B cell (primary cell): ENCODE results near the gene CACNA2D1. TPM values are rescaled to one million over a fixed set of nuclear protein-coding genes. Genes with fewer than 3 reads are reported as not detected.

ENCODE experiments used
- ATAC-seq: fragments of 200-7000 bp; cut with Tn5 transposase; one replicate; pipeline ENCODE4 v1.10.0; 2021; ENCODE audit warnings: low read depth, mild to moderate bottlenecking, moderate number of reproducible peaks, moderate library complexity
- CTCF ChIA-PET: fragments of 350-600 bp; sonication (Branson Sonifier 250); formaldehyde crosslinking; loops from one replicate; lab custom pipeline; 2021; ENCODE audit warnings: antibody characterized with exemption, inconsistent platforms; lab: Charles Lee
- POLR2A ChIA-PET: fragments of 350-600 bp; sonication (Branson Sonifier 250); formaldehyde crosslinking; loops from one replicate; lab custom pipeline; 2021; ENCODE audit warnings: antibody characterized with exemption; lab: Charles Lee
- DNase-seq: peaks from one replicate; pipeline ENCODE4 v3.0.0; 2013
- H2AFZ ChIP-seq: 2 replicates; pipeline ENCODE4 v1.6.1; 2012; ENCODE audit warnings: mild to moderate bottlenecking, low read depth, low read length; ENCODE audit not compliant: insufficient read depth, poor library complexity, severe bottlenecking
- H3K27ac ChIP-seq, 2 donors: 1 replicate in 1 of 2; 2 replicates in 1 of 2; pipeline ENCODE4 v1.5.1; 2012 to 2013; ENCODE audit warnings: low read length in 2 of 2, mild to moderate bottlenecking in 2 of 2, moderate library complexity in 1 of 2
- H3K27me3 ChIP-seq, 4 experiments: fragments of 200-600 bp in 1 of 4; sonication (generic) in 1 of 4; replicated peaks in 1 of 4; 1 replicate in 2 of 4; 2 replicates in 2 of 4; pipeline versions ENCODE4 v1.6.1 to v1.7.0; 2013 to 2016; ENCODE audit warnings: low read length in 3 of 4, mild to moderate bottlenecking in 2 of 4, mixed read lengths in 1 of 4, moderate library complexity in 1 of 4; ENCODE audit not compliant: insufficient read depth in 4 of 4, control insufficient read depth in 3 of 4; ENCODE audit errors: control extremely low read depth in 1 of 4
- H3K36me3 ChIP-seq, 2 experiments: replicated peaks in 1 of 2; 1 replicate in 1 of 2; 2 replicates in 1 of 2; pipeline versions ENCODE4 v1.6.1 to v1.7.1; 2013; ENCODE audit warnings: low read length in 1 of 2; ENCODE audit not compliant: insufficient read depth in 2 of 2, control insufficient read depth in 1 of 2; ENCODE audit errors: control extremely low read depth in 1 of 2, extremely low read depth in 1 of 2
- H3K4me1 ChIP-seq, 2 donors: fragments of 200-600 bp in 1 of 2; sonication (generic) in 1 of 2; 1 replicate in 1 of 2; 2 replicates in 1 of 2; pipeline versions ENCODE4 v1.5.1 to v1.6.1; 2013 to 2017; ENCODE audit warnings: low read length in 2 of 2; ENCODE audit not compliant: control insufficient read depth in 2 of 2, insufficient read depth in 2 of 2
- H3K4me2 ChIP-seq: replicated peaks from 2 replicates; pipeline ENCODE3; 2012; ENCODE audit warnings: mild to moderate bottlenecking, low read depth, low read length; ENCODE audit not compliant: poor library complexity, severe bottlenecking
- H3K4me3 ChIP-seq, 5 experiments: fragments of 200-600 bp in 1 of 5; sonication (generic) in 1 of 5; 1 replicate in 3 of 5; 2 replicates in 2 of 5; pipeline versions ENCODE4 v1.5.1 to v1.7.0; 2011 to 2016; ENCODE audit warnings: low read length in 4 of 5, mild to moderate bottlenecking in 4 of 5, low read depth in 2 of 5, control low read depth in 1 of 5, moderate library complexity in 1 of 5; ENCODE audit not compliant: insufficient read depth in 1 of 5; ENCODE audit errors: control extremely low read depth in 1 of 5, extremely low read depth in 1 of 5
- H3K79me2 ChIP-seq: fragments of 200-600 bp; sonication (generic); one replicate; pipeline ENCODE4 v1.6.0; 2016; ENCODE audit warnings: low read length; ENCODE audit not compliant: control insufficient read depth, insufficient read depth
- H3K9ac ChIP-seq: fragments of 200-600 bp; sonication (generic); 2 replicates; pipeline ENCODE4 v1.6.1; 2017; ENCODE audit warnings: mild to moderate bottlenecking, low read length, moderate library complexity
- H3K9me3 ChIP-seq, 3 donors: one replicate each; pipeline versions ENCODE4 v1.6.1 to v1.7.1; 2013; ENCODE audit warnings: low read length in 2 of 3; ENCODE audit not compliant: control insufficient read depth in 2 of 3, insufficient read depth in 1 of 3; ENCODE audit errors: control extremely low read depth in 1 of 3
- H4K20me1 ChIP-seq: 2 replicates; pipeline ENCODE4 v1.6.0; 2012; ENCODE audit warnings: mild to moderate bottlenecking, low read length; ENCODE audit not compliant: insufficient read depth, control insufficient read depth, poor library complexity, severe bottlenecking
- H3K27ac Mint-ChIP-seq: one replicate; pipeline ENCODE4 v1.8.0; 2021; ENCODE audit warnings: mixed read lengths
- H3K27me3 Mint-ChIP-seq: one replicate; pipeline ENCODE4 v1.8.0; 2021; ENCODE audit warnings: mixed read lengths
- H3K4me1 Mint-ChIP-seq: one replicate; pipeline ENCODE4 v1.8.0; 2021; ENCODE audit warnings: mixed read lengths
- H3K4me3 Mint-ChIP-seq: one replicate; pipeline ENCODE4 v1.8.0; 2021; ENCODE audit warnings: mixed read lengths
- H3K9me3 Mint-ChIP-seq: one replicate; pipeline ENCODE4 v1.8.0; 2022; ENCODE audit warnings: mixed read lengths; ENCODE audit not compliant: insufficient read depth
- CTCF ChIP-seq: fragments of 200-600 bp; IDR thresholded peaks from one replicate; pipeline ENCODE4 v1.8.0; 2022; ENCODE audit warnings: antibody characterized with exemption, mild to moderate bottlenecking
- EZH2 ChIP-seq: IDR thresholded peaks from 2 replicates; pipeline ENCODE4 v1.6.1; 2012; ENCODE audit warnings: borderline replicate concordance, low read depth, mild to moderate bottlenecking, moderate library complexity, low read length; ENCODE audit not compliant: insufficient read depth, poor library complexity, severe bottlenecking
- WGBS: methylation state at CpG from one replicate; pipeline ENCODE4 v1.1.5; 2013; ENCODE audit warnings: missing lambda C conversion rate; ENCODE audit not compliant: insufficient coverage; 5-methylcytosine and 5-hydroxymethylcytosine counted together
- intact Hi-C: fragments of 100-400 bp; cut with micrococcal nuclease; formaldehyde crosslinking; loops from one replicate; pipeline ENCODE4 v1.10.0; 2022
- polyA plus RNA-seq: library from polyadenylated mRNA; depleted of rRNA; stranded (reverse); fragments of >200 nt; gene quantifications from 2 replicates; pipeline ENCODE4 v1.2.3, GENCODE V29; 2012
- total RNA-seq, 2 donors: library from RNA; stranded (reverse); fragments of 120-200 nt in 1 of 2; gene quantifications; 1 replicate in 1 of 2; 2 replicates in 1 of 2; pipeline versions ENCODE4 v1.2.3 to v1.2.4, GENCODE V29; 2013 to 2022

Gene CACNA2D1
- total and polyA plus RNA-seq, 2 donors (not counting 1 experiment from before 2014, with no cell fraction given): not detected

GRCh38 chr7:82450759-82451158 lies 7.2 kb upstream of the CACNA2D1 start:
- Mint-ChIP-seq H3K4me3 (no peak overlapping the region), H3K4me1 (no peaks in the 10 kb centered on the region), H3K9me3 (no peaks in the 10 kb centered on the region), H3K27ac (no peak overlapping the region), H3K27me3 (peaks cover 3% of the 10 kb centered on the region)
- no peak overlapping the region for H3K4me3 ChIP-seq
- POLR2A ChIA-PET: no interaction called here
- H4K20me1 ChIP-seq: no peaks in the 10 kb centered on the region
- CTCF ChIA-PET: no interaction called here
- WGBS: 97% methylated on average over 4 of the region's 7 CpGs
- no peak overlapping the region for H3K4me2 ChIP-seq
- H2AFZ ChIP-seq: no peak overlapping the region
- DNase-seq (no peak), ATAC-seq (no peak)
- TF ChIP-seq CTCF (no peak), EZH2 (no peak)
- H3K9ac ChIP-seq: no peak overlapping the region
- H3K36me3 ChIP-seq: no peaks in the 10 kb centered on the region
- no peaks in the 10 kb centered on the region for H3K9me3 ChIP-seq
- intact Hi-C loops: no loop called here
- H3K4me1 ChIP-seq: no peaks in the 10 kb centered on the region
- H3K79me2 ChIP-seq: no peaks in the 10 kb centered on the region
- no peaks in the 10 kb centered on the region for H3K27me3 ChIP-seq
- H3K27ac ChIP-seq: no peak overlapping the region

DNA sequence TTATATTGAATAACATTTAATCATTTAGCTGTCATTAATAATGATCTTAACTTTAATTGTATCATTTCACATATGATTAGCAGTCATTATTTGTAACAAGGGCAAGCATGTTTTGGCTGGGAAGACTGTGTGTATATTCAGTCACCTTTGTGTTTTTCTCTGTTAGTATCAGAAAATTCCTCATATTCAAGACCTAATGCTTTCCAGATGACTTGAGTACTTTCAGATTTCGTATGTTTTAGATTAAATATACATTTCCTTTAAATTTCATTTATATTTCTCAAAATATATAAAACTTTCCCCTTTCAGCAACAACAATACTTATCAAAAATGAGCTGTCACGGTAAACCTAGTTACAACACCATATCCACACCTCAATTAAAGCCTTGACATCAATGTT lies 6.3 kb upstream of the CACNA2D1 start:
- Histone ChIP-seq H3K4me3 (no peak overlapping the region), H3K9me3 (no peaks in the 10 kb centered on the region), H3K79me2 (no peaks in the 10 kb centered on the region), H2AFZ (no peak overlapping the region), H3K9ac (no peak overlapping the region), H3K4me2 (no peak overlapping the region), H3K27ac (no peak overlapping the region), H3K36me3 (no peaks in the 10 kb centered on the region), H3K4me1 (no peaks in the 10 kb centered on the region), H4K20me1 (no peaks in the 10 kb centered on the region), H3K27me3 (no peaks in the 10 kb centered on the region)
- Mint-ChIP-seq H3K9me3 (no peaks in the 10 kb centered on the region), H3K4me3 (no peak overlapping the region), H3K27ac (no peak overlapping the region), H3K27me3 (peaks cover 11% of the 10 kb centered on the region), H3K4me1 (no peaks in the 10 kb centered on the region)
- ATAC-seq: no peak
- no peak for TF ChIP-seq CTCF
- CTCF ChIA-PET: no interaction called here
- intact Hi-C loops: no loop called here
- POLR2A ChIA-PET: no interaction called here
- WGBS: 92% methylated on average over 1 of the region's 2 CpGs
- no peak for DNase-seq
